ENCODE results near the gene RIN2.

RIN2 gene

GRCh38 chr20:19741924-19742323, 16.1 kb upstream of the RIN2 start:
- Histone ChIP-seq H4K20me1 (ENCODE audit: insufficient read depth, low read length) (no peaks in the 10 kb centered on the region), H3K27ac (ENCODE audit: low read length) (no peak overlapping the region), H3K9ac (ENCODE audit: low read length) (no peak overlapping the region), H3K4me2 (ENCODE audit: low read length) (no peak overlapping the region), H3K4me3 (ENCODE audit: low read length) (no peak overlapping the region), H3K9me3 (ENCODE audit: insufficient read depth, low read length) (0 out of 2 replicates have a peak, but pooled peaks cover 11% of the 10 kb centered on the region), H2AFZ (ENCODE audit: low read depth, low read length) (no peak overlapping the region), H3K27me3 (ENCODE audit: low read depth, low read length) (peaks cover 35% of the 10 kb centered on the region), H3K36me3 (replicated peaks; ENCODE audit: low read depth, low read length) (no peaks in the 10 kb centered on the region), H3K4me1 (ENCODE audit: low read length) (no peaks in the 10 kb centered on the region), H3K79me2 (ENCODE audit: low read length) (no peaks in the 10 kb centered on the region)
- TF ChIP-seq EZH2phosphoT487 (IDR thresholded peaks at IDR 0.05; ENCODE audit: low read depth) (no peak), CTCF (IDR thresholded peaks at IDR 0.05; ENCODE audit: low read depth, low read length) (no peak)

- Histone ChIP-seq H3K4me2 (ENCODE audit: low read length) (no peak overlapping the region), H3K79me2 (ENCODE audit: low read length) (no peaks in the 10 kb centered on the region), H3K27me3 (ENCODE audit: low read depth, low read length) (peaks cover 35% of the 10 kb centered on the region), H2AFZ (ENCODE audit: low read depth, low read length) (no peak overlapping the region), H4K20me1 (ENCODE audit: insufficient read depth, low read length) (no peaks in the 10 kb centered on the region), H3K9ac (ENCODE audit: low read length) (no peak overlapping the region), H3K36me3 (replicated peaks; ENCODE audit: low read depth, low read length) (no peaks in the 10 kb centered on the region), H3K4me3 (ENCODE audit: low read length) (no peak overlapping the region), H3K9me3 (ENCODE audit: insufficient read depth, low read length) (0 out of 2 replicates have a peak, but pooled peaks cover 11% of the 10 kb centered on the region), H3K27ac (ENCODE audit: low read length) (no peak overlapping the region), H3K4me1 (ENCODE audit: low read length) (no peaks in the 10 kb centered on the region)
- no peak for TF ChIP-seq EZH2phosphoT487 (IDR thresholded peaks at IDR 0.05; ENCODE audit: low read depth)
- no peak for TF ChIP-seq CTCF (IDR thresholded peaks at IDR 0.05; ENCODE audit: low read depth, low read length)
These were observed 15.0 kb upstream of the RIN2 start for GRCh38 chr20:19742974-19743639.

GRCh38 chr20:19743640-19743995, 14.4 kb upstream of the RIN2 start:
- H3K4me3 ChIP-seq (ENCODE audit: low read length): no peak overlapping the region
- H3K27ac ChIP-seq (ENCODE audit: low read length): no peak overlapping the region
- H3K79me2 ChIP-seq (ENCODE audit: low read length): no peaks in the 10 kb centered on the region
- TF ChIP-seq CTCF (IDR thresholded peaks at IDR 0.05; ENCODE audit: low read depth, low read length) (no peak), EZH2phosphoT487 (IDR thresholded peaks at IDR 0.05; ENCODE audit: low read depth) (no peak)
- peaks cover 35% of the 10 kb centered on the region for H3K27me3 ChIP-seq (ENCODE audit: low read depth, low read length)
- H4K20me1 ChIP-seq (ENCODE audit: insufficient read depth, low read length): no peaks in the 10 kb centered on the region
- no peaks in the 10 kb centered on the region for H3K4me1 ChIP-seq (ENCODE audit: low read length)
- no peak overlapping the region for H3K4me2 ChIP-seq (ENCODE audit: low read length)
- H3K9ac ChIP-seq (ENCODE audit: low read length): no peak overlapping the region
- no peaks in the 10 kb centered on the region for H3K36me3 ChIP-seq (replicated peaks; ENCODE audit: low read depth, low read length)
- 0 out of 2 replicates have a peak, but pooled peaks cover 11% of the 10 kb centered on the region for H3K9me3 ChIP-seq (ENCODE audit: insufficient read depth, low read length)
- no peak overlapping the region for H2AFZ ChIP-seq (ENCODE audit: low read depth, low read length)

GRCh38 chr20:19745106-19745505, 13.0 kb upstream of the RIN2 start:
- Histone ChIP-seq H4K20me1 (ENCODE audit: insufficient read depth, low read length) (no peaks in the 10 kb centered on the region), H3K79me2 (ENCODE audit: low read length) (no peaks in the 10 kb centered on the region), H3K36me3 (replicated peaks; ENCODE audit: low read depth, low read length) (no peaks in the 10 kb centered on the region), H3K9ac (ENCODE audit: low read length) (no peak overlapping the region), H3K27me3 (ENCODE audit: low read depth, low read length) (peaks cover 35% of the 10 kb centered on the region), H3K4me3 (ENCODE audit: low read length) (no peak overlapping the region), H3K4me2 (ENCODE audit: low read length) (no peak overlapping the region), H3K27ac (ENCODE audit: low read length) (no peak overlapping the region), H2AFZ (ENCODE audit: low read depth, low read length) (no peak overlapping the region), H3K4me1 (ENCODE audit: low read length) (no peaks in the 10 kb centered on the region), H3K9me3 (ENCODE audit: insufficient read depth, low read length) (0 out of 2 replicates have a peak, but pooled peaks cover 11% of the 10 kb centered on the region)
- no peak for TF ChIP-seq EZH2phosphoT487 (IDR thresholded peaks at IDR 0.05; ENCODE audit: low read depth)
- no peak for TF ChIP-seq CTCF (IDR thresholded peaks at IDR 0.05; ENCODE audit: low read depth, low read length)

All from OCI-LY3 (cell line).